IMR-90 (cell line): ENCODE results near the gene CFAP52. TPM values are rescaled to one million over a fixed set of nuclear protein-coding genes. Genes with fewer than 3 reads are reported as not detected.

ENCODE experiments used
- ATAC-seq: fragments of 200-7000 bp; cut with Tn5 transposase; 2 replicates; pipeline ENCODE4 v1.9.1; 2020; ENCODE audit warnings: low read depth, mild to moderate bottlenecking, moderate library complexity
- BruUV-seq: library from RNA; stranded (reverse); fragments of 400-500 nt; replicated peaks from 2 replicates; lab custom pipeline; 2021; lab: Mats Ljungman, UMichigan
- CTCF ChIA-PET: fragments of 300-600 bp; formaldehyde crosslinking; extraction: SDS; loops from one replicate; lab custom pipeline; 2021; ENCODE audit warnings: antibody characterized with exemption; lab: Yijun Ruan, JAX
- POLR2A ChIA-PET: fragments of 300-600 bp; sonication (Branson Sonifier 250); formaldehyde crosslinking; loops from one replicate; lab custom pipeline; 2022; ENCODE audit warnings: antibody characterized with exemption; ENCODE audit not compliant: unreplicated experiment; lab: Charles Lee
- DNase-seq: peaks from one replicate; pipeline ENCODE4 v3.0.0; 2013
- H2AFZ ChIP-seq: replicated peaks from 2 replicates; pipeline ENCODE3; 2013; ENCODE audit warnings: low read length, mild to moderate bottlenecking; ENCODE audit not compliant: poor library complexity
- H2AK5ac ChIP-seq: 2 replicates; pipeline ENCODE4 v1.6.1; 2013; ENCODE audit warnings: low read depth, low read length, inconsistent platforms
- H2AK9ac ChIP-seq: replicated peaks from 2 replicates; pipeline ENCODE3; 2013; ENCODE audit warnings: mild to moderate bottlenecking, low read depth, low read length, moderate library complexity; ENCODE audit not compliant: poor library complexity
- H2BK120ac ChIP-seq: 2 replicates; pipeline ENCODE4 v1.6.1; 2013; ENCODE audit warnings: low read depth, low read length, inconsistent platforms
- H2BK15ac ChIP-seq: 3 replicates; pipeline ENCODE4 v1.6.1; 2013; ENCODE audit warnings: low read depth, low read length, inconsistent platforms
- H2BK20ac ChIP-seq: 2 replicates; pipeline ENCODE4 v1.6.1; 2013; ENCODE audit warnings: low read depth, mild to moderate bottlenecking, inconsistent platforms, low read length, moderate library complexity
- H2BK5ac ChIP-seq: 2 replicates; pipeline ENCODE4 v1.6.1; 2013; ENCODE audit warnings: mild to moderate bottlenecking, low read depth, low read length, inconsistent platforms; ENCODE audit not compliant: poor library complexity, severe bottlenecking
- H3K14ac ChIP-seq: replicated peaks from 2 replicates; pipeline ENCODE4 v1.6.1; 2013; ENCODE audit warnings: low read depth, low read length, inconsistent platforms
- H3K18ac ChIP-seq: 2 replicates; pipeline ENCODE4 v1.6.1; 2013; ENCODE audit warnings: low read depth, low read length, control low read depth
- H3K23ac ChIP-seq: 2 replicates; pipeline ENCODE4 v1.6.1; 2013; ENCODE audit warnings: low read depth, low read length, inconsistent platforms
- H3K27ac ChIP-seq: 2 replicates; pipeline ENCODE4 v1.5.1; 2013; ENCODE audit warnings: mild to moderate bottlenecking, control low read depth, low read length; ENCODE audit not compliant: insufficient read depth
- H3K27me3 ChIP-seq: 2 replicates; pipeline ENCODE4 v1.6.1; 2013; ENCODE audit warnings: low read length; ENCODE audit not compliant: control insufficient read depth, insufficient read depth
- H3K36me3 ChIP-seq: 2 replicates; pipeline ENCODE4 v1.6.1; 2013; ENCODE audit warnings: low read length, mixed read lengths; ENCODE audit not compliant: control insufficient read depth, insufficient read depth
- H3K4ac ChIP-seq: 2 replicates; pipeline ENCODE4 v1.6.1; 2013; ENCODE audit warnings: low read depth, low read length, inconsistent platforms
- H3K4me1 ChIP-seq: 2 replicates; pipeline ENCODE4 v1.6.1; 2013; ENCODE audit warnings: low read length, mixed read lengths; ENCODE audit not compliant: control insufficient read depth, insufficient read depth
- H3K4me2 ChIP-seq: 2 replicates; pipeline ENCODE4 v1.6.1; 2013; ENCODE audit warnings: low read depth, mild to moderate bottlenecking, control low read depth, low read length, moderate library complexity
- H3K4me3 ChIP-seq: 2 replicates; pipeline ENCODE4 v1.5.1; 2013; ENCODE audit warnings: low read depth, mild to moderate bottlenecking, control low read depth, low read length, moderate library complexity; ENCODE audit not compliant: insufficient read depth
- H3K56ac ChIP-seq: 2 replicates; pipeline ENCODE4 v1.6.1; 2013; ENCODE audit warnings: low read length, inconsistent platforms; ENCODE audit not compliant: insufficient read depth; ENCODE audit errors: extremely low read depth
- H3K79me1 ChIP-seq, 2 experiments: 2 replicates each; pipeline ENCODE4 v1.6.1; 2013; ENCODE audit warnings: low read length in 2 of 2, inconsistent platforms in 1 of 2, low read depth in 1 of 2
- H3K9ac ChIP-seq: 2 replicates; pipeline ENCODE4 v1.6.1; 2013; ENCODE audit warnings: low read depth, low read length, control low read depth
- H3K9me1 ChIP-seq: 2 replicates; pipeline ENCODE4 v1.6.1; 2013; ENCODE audit warnings: low read length, inconsistent platforms; ENCODE audit not compliant: insufficient read depth
- H3K9me3 ChIP-seq: 2 replicates; pipeline ENCODE4 v1.6.1; 2013; ENCODE audit warnings: low read length; ENCODE audit not compliant: control insufficient read depth, insufficient read depth
- H4K20me1 ChIP-seq: 2 replicates; pipeline ENCODE4 v1.6.1; 2013; ENCODE audit warnings: low read length, inconsistent platforms; ENCODE audit not compliant: insufficient read depth
- H4K5ac ChIP-seq: 2 replicates; pipeline ENCODE4 v1.6.1; 2013; ENCODE audit warnings: mild to moderate bottlenecking, low read depth, low read length, control low read depth
- H4K8ac ChIP-seq, 2 experiments: 2 replicates each; pipeline ENCODE4 v1.6.1; 2013; ENCODE audit warnings: low read depth in 2 of 2, low read length in 2 of 2, control low read depth in 1 of 2, inconsistent platforms in 1 of 2
- H4K91ac ChIP-seq: 2 replicates; pipeline ENCODE4 v1.6.1; 2013; ENCODE audit warnings: low read depth, low read length, inconsistent platforms; ENCODE audit not compliant: insufficient read depth
- BHLHE40 ChIP-seq: fragments of 150-350 bp; IDR thresholded peaks from 2 replicates; pipeline ENCODE4 v1.6.1; 2016; ENCODE audit warnings: mild to moderate bottlenecking, low read depth, low read length
- MAFK ChIP-seq: IDR thresholded peaks from 2 replicates; pipeline ENCODE4 v1.6.1; 2012; ENCODE audit warnings: low read depth, low read length, improper control_type of control experiment
- MAZ ChIP-seq: IDR thresholded peaks from 2 replicates; pipeline ENCODE4 v1.6.1; 2012; ENCODE audit warnings: low read depth, mild to moderate bottlenecking, low read length, improper control_type of control experiment, moderate library complexity, borderline replicate concordance
- NFE2L2 ChIP-seq: fragments of 150-350 bp; IDR thresholded peaks from 2 replicates; pipeline ENCODE4 v1.6.1; 2016; ENCODE audit warnings: low read depth, mild to moderate bottlenecking, low read length
- POLR2A ChIP-seq: IDR thresholded peaks from 2 replicates; pipeline ENCODE4 v1.6.1; 2012; ENCODE audit warnings: mild to moderate bottlenecking, low read depth, low read length
- RAD21 ChIP-seq: IDR thresholded peaks from 2 replicates; pipeline ENCODE4 v1.6.1; 2012; ENCODE audit warnings: low read length, improper control_type of control experiment
- RCOR1 ChIP-seq: IDR thresholded peaks from 2 replicates; pipeline ENCODE4 v1.6.1; 2012; ENCODE audit warnings: mild to moderate bottlenecking, low read length, improper control_type of control experiment; ENCODE audit not compliant: insufficient replicate concordance
- RFX5 ChIP-seq: IDR thresholded peaks from 2 replicates; pipeline ENCODE4 v1.8.0; 2012; ENCODE audit warnings: low read depth, mild to moderate bottlenecking, low read length, moderate library complexity
- SMC3 ChIP-seq: fragments of 150-350 bp; IDR thresholded peaks from 2 replicates; pipeline ENCODE4 v1.6.1; 2016; ENCODE audit warnings: low read depth, mild to moderate bottlenecking, antibody characterized with exemption, low read length, moderate library complexity
- WGBS, 2 experiments: methylation state at CpG; one replicate each; pipeline versions ENCODE4 v1.1.5 to v1.1.7; 2013; ENCODE audit warnings: missing lambda C conversion rate in 2 of 2; ENCODE audit not compliant: insufficient read length in 1 of 2; ENCODE audit errors: extremely low coverage in 2 of 2; 5-methylcytosine and 5-hydroxymethylcytosine counted together
- dilution Hi-C: fragments of 300-500 bp; cut with HindIII; formaldehyde crosslinking; loops from one replicate; pipeline ENCODE4 v1.14.3; 2018; ENCODE audit warnings: low sequenced_read_pairs; ENCODE audit not compliant: unreplicated experiment
- in situ Hi-C: fragments of 300-500 bp; cut with MboI; formaldehyde crosslinking; loops from 3 replicates; pipeline ENCODE4 v1.14.3; 2019; ENCODE audit warnings: low sequenced_read_pairs, inconsistent platforms, mixed read lengths
- intact Hi-C: fragments of 100-400 bp; cut with micrococcal nuclease; formaldehyde crosslinking; loops from 2 replicates; pipeline ENCODE4 v1.10.0; 2022
- polyA plus RNA-seq, 3 experiments: library from polyadenylated mRNA; depleted of rRNA; stranded (reverse); fragments of >200 nt; gene quantifications; 2 replicates each; pipeline ENCODE4 v1.2.3, GENCODE V29; 2012; ENCODE audit warnings: low replicate concordance in 1 of 3
- total RNA-seq: library from RNA; depleted of rRNA; stranded (reverse); fragments of >200 nt; gene quantifications from 2 replicates; pipeline ENCODE4 v1.2.3, GENCODE V29; 2012

CFAP52 gene
- total and polyA plus RNA-seq, 2 of the 4 experiments (the other 2 are of a cell fraction): 0.22 TPM; not detected in 1

GRCh38 chr17:9647014-9647413 is 70.6 kb downstream of the CFAP52 start:
- H4K20me1 ChIP-seq: no peaks in the 10 kb centered on the region
- no peak overlapping the region for H4K91ac ChIP-seq
- dilution Hi-C loops (no loop called here), intact Hi-C loops (no loop called here), in situ Hi-C loops (no loop called here)
- no CpG with 5 or more reads among the region's 4 CpGs for WGBS, 2 experiments
- no peak overlapping the region for H3K4me2 ChIP-seq
- H3K23ac ChIP-seq: no peak overlapping the region
- H3K14ac ChIP-seq: no peak overlapping the region
- BruUV-seq: no TSS peak
- ChIA-PET CTCF (interaction anchor here (0.6 kb wide), 1 partner anchor 1237 kb away, joined by 3 read pairs; no protein-coding TSS in a partner anchor), POLR2A (no interaction called here)
- H4K8ac ChIP-seq: no peak overlapping the region
- H3K27ac ChIP-seq: no peak overlapping the region
- no peak overlapping the region for H2BK15ac ChIP-seq
- no peak overlapping the region for H2BK20ac ChIP-seq
- DNase-seq (no peak), ATAC-seq (no peak)
- no peak overlapping the region for H2AK9ac ChIP-seq
- H2AK5ac ChIP-seq: no peak overlapping the region
- H3K56ac ChIP-seq: no peak overlapping the region
- H3K79me1 ChIP-seq: no peaks in the 10 kb centered on the region
- no peak overlapping the region for H3K18ac ChIP-seq
- TF ChIP-seq MAZ: no peak
- no peak for TF ChIP-seq RCOR1
- no peak for TF ChIP-seq RAD21
- no peak for TF ChIP-seq NFE2L2
- no peak for TF ChIP-seq POLR2A
- TF ChIP-seq BHLHE40: no peak
- no peak for TF ChIP-seq RFX5
- no peak for TF ChIP-seq SMC3
- TF ChIP-seq MAFK: no peak
- H2AFZ ChIP-seq: no peak overlapping the region
- no peaks in the 10 kb centered on the region for H3K36me3 ChIP-seq
- H4K5ac ChIP-seq: no peak overlapping the region
- H2BK5ac ChIP-seq: no peak overlapping the region
- H3K4me1 ChIP-seq: no peaks in the 10 kb centered on the region
- peaks cover 10% of the 10 kb centered on the region; the same call in 1 of the 2 replicates for H3K27me3 ChIP-seq
- H2BK120ac ChIP-seq: no peak overlapping the region
- H3K4ac ChIP-seq: no peak overlapping the region
- H3K4me3 ChIP-seq: no peak overlapping the region
- no peaks in the 10 kb centered on the region for H3K9me3 ChIP-seq
- H3K9ac ChIP-seq: no peak overlapping the region
- H3K9me1 ChIP-seq: no peaks in the 10 kb centered on the region
